ENCODE results near the gene GUF1. TPM values are rescaled to one million over a fixed set of nuclear protein-coding genes. Genes with fewer than 3 reads are reported as not detected.
A peak's percentile ranks its signal among the peaks of the same experiment; 100 is the strongest.

Gene GUF1
- total and polyA plus RNA-seq, 10 of the 15 experiments (the other 5 are each of a cell fraction or from before 2014, with no cell fraction given): 5.8 to 37.1 (median 24.8) TPM

DNA sequence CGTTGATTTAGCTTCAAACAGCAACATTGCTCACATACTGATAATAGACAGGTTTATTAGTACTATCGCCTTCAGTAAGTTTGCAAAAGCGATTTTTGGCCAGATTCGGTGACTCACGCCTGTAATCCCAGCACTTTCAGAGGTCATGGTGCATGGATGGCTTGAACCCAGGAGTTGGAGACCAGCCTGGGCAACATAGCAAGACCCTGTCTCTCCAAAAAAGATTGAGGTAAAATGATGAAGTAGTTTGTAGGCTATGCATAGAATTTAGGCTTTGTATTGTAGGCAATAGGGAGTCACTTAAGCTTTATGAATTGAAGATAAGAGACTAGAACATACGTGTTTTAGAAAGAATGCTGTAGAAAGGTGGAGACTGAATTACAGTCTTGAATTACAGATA, 49.3 kb downstream of the GUF1 start:
- no peak overlapping the region for H3K9ac ChIP-seq (ENCODE audit: control insufficient read depth, insufficient read depth, low read length)
- H3K9me3 ChIP-seq (replicated peaks; ENCODE audit: control insufficient read depth, insufficient read depth, low read length): no peaks in the 10 kb centered on the region
- WGBS (ENCODE audit: insufficient coverage, insufficient replicate concordance, low lambda C conversion rate, missing lambda C conversion rate): 70% methylated on average over 6 of the region's 6 CpGs
- H3K4me2 ChIP-seq (ENCODE audit: control insufficient read depth, insufficient read depth): no peak overlapping the region
- no peak overlapping the region for H3K4me3 ChIP-seq
- in situ Hi-C loops (cut with MboI): no loop called here
- no peaks in the 10 kb centered on the region for H4K20me1 ChIP-seq (ENCODE audit: control insufficient read depth, insufficient read depth)
- ChIA-PET RAD21 (ENCODE audit: unreplicated experiment) (no interaction called here), SMC1A (ENCODE audit: uncharacterized antibody, unreplicated experiment) (interaction anchor here (0.8 kb wide), 2 partner anchors 11 to 50 kb away, joined by 3 read pairs; partner anchors contain the start of gene GUF1), POLR2A (interaction anchor here (1.4 kb wide), 1 partner anchor 49 kb away, joined by 4 read pairs; the partner anchor contains the start of gene GUF1), CTCF (interaction anchor here (1.1 kb wide), 1 partner anchor 49 kb away, joined by 3 read pairs; the partner anchor contains the start of gene GUF1)
- no peaks in the 10 kb centered on the region for H3K36me3 ChIP-seq (ENCODE audit: control insufficient read depth in 2 of 2, insufficient read depth in 2 of 2, low read length in 1 of 2)
- H2AFZ ChIP-seq (ENCODE audit: control insufficient read depth, low read depth, low read length): peak overlapping the region; percentile 100; the same call in 1 of the 2 replicates
- H3K27me3 ChIP-seq (replicated peaks in 1 of 2; ENCODE audit: control insufficient read depth in 2 of 2, insufficient read depth in 2 of 2, low read length in 1 of 2): no peaks in the 10 kb centered on the region
- no peak for FAIRE-seq
- H3K27ac ChIP-seq (ENCODE audit: control insufficient read depth, insufficient read depth): no peak overlapping the region
- no peaks in the 10 kb centered on the region; the same call in 1 of the 2 replicates for H3K4me1 ChIP-seq (ENCODE audit: control insufficient read depth, insufficient read depth, low read length)
- no TSS peak for BruUV-seq (replicated peaks)
- peaks cover 33% of the 10 kb centered on the region for H3K79me2 ChIP-seq (ENCODE audit: control insufficient read depth, insufficient read depth, low read length)
- intact Hi-C loops (cut with micrococcal nuclease; ENCODE audit: unreplicated experiment): loop anchor here (2.0 kb wide), 1 partner anchor 49 kb away; the partner anchor contains the start of gene GUF1
- no peak for DNase-seq (ENCODE audit: low read depth, low spot score)
- no peak for ATAC-seq
- TF ChIP-seq YY1 (IDR thresholded peaks at IDR 0.05; ENCODE audit: low read depth, low read length) (no peak), EZH2 (IDR thresholded peaks at IDR 0.05; ENCODE audit: borderline replicate concordance, control insufficient read depth, low read depth, low read length) (no peak), SREBF2 (IDR thresholded peaks at IDR 0.05; ENCODE audit: low read length) (no peak), IKZF1 (conservative IDR thresholded peaks at IDR 0.05) (no peak), CBX3 (IDR thresholded peaks at IDR 0.05; ENCODE audit: borderline replicate concordance, low read depth) (no peak), NBN (IDR thresholded peaks at IDR 0.05) (no peak), EED (IDR thresholded peaks at IDR 0.05; ENCODE audit: low read depth) (no peak), NFXL1 (IDR thresholded peaks at IDR 0.05; ENCODE audit: borderline replicate concordance) (no peak), SIN3A (IDR thresholded peaks at IDR 0.05; ENCODE audit: low read depth, low read length) (no peak), STAT3 (IDR thresholded peaks at IDR 0.05; ENCODE audit: low read depth, low read length) (no peak), SP1 (IDR thresholded peaks at IDR 0.05; ENCODE audit: low read depth, low read length) (no peak)
- TF ChIP-seq, protein P1, sequence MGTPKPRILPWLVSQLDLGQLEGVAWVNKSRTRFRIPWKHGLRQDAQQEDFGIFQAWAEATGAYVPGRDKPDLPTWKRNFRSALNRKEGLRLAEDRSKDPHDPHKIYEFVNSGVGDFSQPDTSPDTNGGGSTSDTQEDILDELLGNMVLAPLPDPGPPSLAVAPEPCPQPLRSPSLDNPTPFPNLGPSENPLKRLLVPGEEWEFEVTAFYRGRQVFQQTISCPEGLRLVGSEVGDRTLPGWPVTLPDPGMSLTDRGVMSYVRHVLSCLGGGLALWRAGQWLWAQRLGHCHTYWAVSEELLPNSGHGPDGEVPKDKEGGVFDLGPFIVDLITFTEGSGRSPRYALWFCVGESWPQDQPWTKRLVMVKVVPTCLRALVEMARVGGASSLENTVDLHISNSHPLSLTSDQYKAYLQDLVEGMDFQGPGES (IDR thresholded peaks at IDR 0.05): no peak
- TF ChIP-seq, protein P2, sequence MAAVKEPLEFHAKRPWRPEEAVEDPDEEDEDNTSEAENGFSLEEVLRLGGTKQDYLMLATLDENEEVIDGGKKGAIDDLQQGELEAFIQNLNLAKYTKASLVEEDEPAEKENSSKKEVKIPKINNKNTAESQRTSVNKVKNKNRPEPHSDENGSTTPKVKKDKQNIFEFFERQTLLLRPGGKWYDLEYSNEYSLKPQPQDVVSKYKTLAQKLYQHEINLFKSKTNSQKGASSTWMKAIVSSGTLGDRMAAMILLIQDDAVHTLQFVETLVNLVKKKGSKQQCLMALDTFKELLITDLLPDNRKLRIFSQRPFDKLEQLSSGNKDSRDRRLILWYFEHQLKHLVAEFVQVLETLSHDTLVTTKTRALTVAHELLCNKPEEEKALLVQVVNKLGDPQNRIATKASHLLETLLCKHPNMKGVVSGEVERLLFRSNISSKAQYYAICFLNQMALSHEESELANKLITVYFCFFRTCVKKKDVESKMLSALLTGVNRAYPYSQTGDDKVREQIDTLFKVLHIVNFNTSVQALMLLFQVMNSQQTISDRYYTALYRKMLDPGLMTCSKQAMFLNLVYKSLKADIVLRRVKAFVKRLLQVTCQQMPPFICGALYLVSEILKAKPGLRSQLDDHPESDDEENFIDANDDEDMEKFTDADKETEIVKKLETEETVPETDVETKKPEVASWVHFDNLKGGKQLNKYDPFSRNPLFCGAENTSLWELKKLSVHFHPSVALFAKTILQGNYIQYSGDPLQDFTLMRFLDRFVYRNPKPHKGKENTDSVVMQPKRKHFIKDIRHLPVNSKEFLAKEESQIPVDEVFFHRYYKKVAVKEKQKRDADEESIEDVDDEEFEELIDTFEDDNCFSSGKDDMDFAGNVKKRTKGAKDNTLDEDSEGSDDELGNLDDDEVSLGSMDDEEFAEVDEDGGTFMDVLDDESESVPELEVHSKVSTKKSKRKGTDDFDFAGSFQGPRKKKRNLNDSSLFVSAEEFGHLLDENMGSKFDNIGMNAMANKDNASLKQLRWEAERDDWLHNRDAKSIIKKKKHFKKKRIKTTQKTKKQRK (IDR thresholded peaks at IDR 0.05; ENCODE audit: low read depth, low read length): no peak
- TF ChIP-seq, protein P3, sequence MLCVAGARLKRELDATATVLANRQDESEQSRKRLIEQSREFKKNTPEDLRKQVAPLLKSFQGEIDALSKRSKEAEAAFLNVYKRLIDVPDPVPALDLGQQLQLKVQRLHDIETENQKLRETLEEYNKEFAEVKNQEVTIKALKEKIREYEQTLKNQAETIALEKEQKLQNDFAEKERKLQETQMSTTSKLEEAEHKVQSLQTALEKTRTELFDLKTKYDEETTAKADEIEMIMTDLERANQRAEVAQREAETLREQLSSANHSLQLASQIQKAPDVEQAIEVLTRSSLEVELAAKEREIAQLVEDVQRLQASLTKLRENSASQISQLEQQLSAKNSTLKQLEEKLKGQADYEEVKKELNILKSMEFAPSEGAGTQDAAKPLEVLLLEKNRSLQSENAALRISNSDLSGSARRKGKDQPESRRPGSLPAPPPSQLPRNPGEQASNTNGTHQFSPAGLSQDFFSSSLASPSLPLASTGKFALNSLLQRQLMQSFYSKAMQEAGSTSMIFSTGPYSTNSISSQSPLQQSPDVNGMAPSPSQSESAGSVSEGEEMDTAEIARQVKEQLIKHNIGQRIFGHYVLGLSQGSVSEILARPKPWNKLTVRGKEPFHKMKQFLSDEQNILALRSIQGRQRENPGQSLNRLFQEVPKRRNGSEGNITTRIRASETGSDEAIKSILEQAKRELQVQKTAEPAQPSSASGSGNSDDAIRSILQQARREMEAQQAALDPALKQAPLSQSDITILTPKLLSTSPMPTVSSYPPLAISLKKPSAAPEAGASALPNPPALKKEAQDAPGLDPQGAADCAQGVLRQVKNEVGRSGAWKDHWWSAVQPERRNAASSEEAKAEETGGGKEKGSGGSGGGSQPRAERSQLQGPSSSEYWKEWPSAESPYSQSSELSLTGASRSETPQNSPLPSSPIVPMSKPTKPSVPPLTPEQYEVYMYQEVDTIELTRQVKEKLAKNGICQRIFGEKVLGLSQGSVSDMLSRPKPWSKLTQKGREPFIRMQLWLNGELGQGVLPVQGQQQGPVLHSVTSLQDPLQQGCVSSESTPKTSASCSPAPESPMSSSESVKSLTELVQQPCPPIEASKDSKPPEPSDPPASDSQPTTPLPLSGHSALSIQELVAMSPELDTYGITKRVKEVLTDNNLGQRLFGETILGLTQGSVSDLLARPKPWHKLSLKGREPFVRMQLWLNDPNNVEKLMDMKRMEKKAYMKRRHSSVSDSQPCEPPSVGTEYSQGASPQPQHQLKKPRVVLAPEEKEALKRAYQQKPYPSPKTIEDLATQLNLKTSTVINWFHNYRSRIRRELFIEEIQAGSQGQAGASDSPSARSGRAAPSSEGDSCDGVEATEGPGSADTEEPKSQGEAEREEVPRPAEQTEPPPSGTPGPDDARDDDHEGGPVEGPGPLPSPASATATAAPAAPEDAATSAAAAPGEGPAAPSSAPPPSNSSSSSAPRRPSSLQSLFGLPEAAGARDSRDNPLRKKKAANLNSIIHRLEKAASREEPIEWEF (IDR thresholded peaks at IDR 0.05; ENCODE audit: insufficient replicate concordance, low read depth, low read length): no peak
